BLaER1 treated with 17β-estradiol and CSF1 and Interleukin-3, amounts not matched to agents 10 nM and 100 nM (cell line): Measurements from ENCODE around the gene SOHLH1.
"Not testable (repeated sequence)": the region's sequence is repeated elsewhere in the genome, so short reads cannot be mapped to it uniquely, and the experiment has no call there.

Experiments
- H3K27ac ChIP-seq, 11 experiments: shearing (Covaris generic); formaldehyde crosslinking; 2 replicates each; pipeline ENCODE4 v1.8.1; 2022
- H3K27me3 ChIP-seq, 11 experiments: shearing (Covaris generic); formaldehyde crosslinking; 2 replicates each; pipeline ENCODE4 v1.8.1; 2022
- H3K36me3 ChIP-seq, 11 experiments: shearing (Covaris generic); formaldehyde crosslinking; 2 replicates each; pipeline ENCODE4 v1.8.1; 2022
- H3K4me1 ChIP-seq, 10 experiments: shearing (Covaris generic); formaldehyde crosslinking; 2 replicates each; pipeline ENCODE4 v1.8.1; 2022
- H3K4me2 ChIP-seq, 11 experiments: shearing (Covaris generic); formaldehyde crosslinking; 2 replicates each; pipeline ENCODE4 v1.8.1; 2022
- H3K4me3 ChIP-seq, 10 experiments: shearing (Covaris generic); formaldehyde crosslinking; 2 replicates each; pipeline ENCODE4 v1.8.1; 2022
- H3K9ac ChIP-seq, 11 experiments: shearing (Covaris generic); formaldehyde crosslinking; 2 replicates each; pipeline ENCODE4 v1.8.1; 2022
- H3K9me3 ChIP-seq, 11 experiments: shearing (Covaris generic); formaldehyde crosslinking; replicated peaks in 1 of 11; 2 replicates each; pipeline ENCODE4 v1.8.1; 2022
- H4K20me1 ChIP-seq, 11 experiments: shearing (Covaris generic); formaldehyde crosslinking; 2 replicates each; pipeline ENCODE4 v1.8.1; 2022
- Cebpa-rat ChIP-seq, 11 experiments: shearing (Covaris generic); IDR thresholded peaks; 2 replicates each; pipeline ENCODE4 v1.8.1; 2022

The SOHLH1 gene

DNA sequence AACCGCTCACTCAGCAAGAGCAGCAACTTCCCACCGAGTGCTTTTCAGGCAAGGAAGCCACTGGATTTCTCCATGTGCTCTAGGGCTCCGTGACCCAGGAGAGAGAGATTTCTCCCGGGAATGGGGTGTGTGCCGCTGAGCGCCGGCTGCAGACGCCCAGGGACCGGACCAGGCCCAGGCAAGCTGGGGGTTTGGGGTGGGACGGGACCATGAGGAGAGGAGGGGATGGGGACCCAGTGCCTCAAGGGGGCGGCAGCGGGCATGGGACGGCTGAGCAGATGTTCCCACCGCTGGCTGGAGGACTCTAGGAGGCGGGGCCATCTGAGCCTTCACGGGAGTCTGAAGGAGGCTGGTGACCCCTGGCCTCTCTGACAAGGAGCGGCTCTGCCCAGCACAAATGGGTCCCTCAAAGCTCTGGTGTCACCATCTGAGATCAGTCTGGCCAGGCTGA is 27.7 kb downstream of the SOHLH1 start:
- Histone ChIP-seq H3K27me3 (no peaks in the 10 kb centered on the region), H4K20me1 (no peaks in the 10 kb centered on the region)

DNA sequence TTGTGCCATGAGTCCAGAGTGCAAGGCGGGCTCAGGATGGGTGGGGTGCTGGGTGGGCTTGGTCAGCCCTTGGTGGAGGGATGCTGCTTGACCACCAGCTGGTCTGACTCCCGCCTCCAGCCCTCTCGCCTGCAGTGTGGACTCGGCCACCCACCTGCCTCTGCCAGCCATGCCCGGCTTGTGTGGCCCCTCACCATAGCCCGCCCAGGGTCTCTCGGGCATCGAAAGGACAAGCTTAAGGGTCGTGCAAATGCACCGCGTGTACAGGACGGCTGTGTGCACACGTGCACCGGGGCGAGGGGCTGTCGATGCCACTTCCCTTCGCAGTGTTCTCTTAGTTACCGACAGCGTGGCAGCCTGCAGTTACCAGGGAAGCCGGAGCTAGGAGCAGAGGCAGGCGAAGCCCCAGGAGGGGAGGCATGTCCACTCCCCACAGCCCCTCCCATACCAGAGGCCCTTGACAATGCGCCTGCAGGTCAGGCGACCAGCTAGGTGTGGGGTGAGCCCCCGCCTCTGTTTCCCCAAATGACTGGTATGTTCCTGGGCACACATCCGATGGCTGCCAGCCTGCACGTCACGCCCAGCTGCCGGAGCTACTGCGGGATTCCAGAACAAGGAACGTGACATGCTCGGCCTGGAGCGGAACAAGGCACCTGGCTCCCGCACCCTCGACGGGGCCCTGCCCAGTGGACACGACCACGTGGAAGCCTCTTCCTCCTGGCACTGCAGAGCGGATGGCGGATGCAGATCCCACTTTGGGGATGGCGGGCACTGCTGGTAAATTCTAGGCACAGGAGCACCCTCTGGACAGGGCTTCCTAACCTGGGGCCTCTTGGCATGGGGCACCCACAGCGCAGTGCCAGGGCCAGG is 28.3 kb downstream of the SOHLH1 start:
- Histone ChIP-seq H3K9ac (no peak overlapping the region), H3K36me3 (no peaks in the 10 kb centered on the region), H3K4me1 (peaks cover 0 to 5% (median 4%) of the 10 kb centered on the region in 10 experiments; a peak in 12 of 20 replicates), H3K4me3 (no peak overlapping the region), H3K9me3 (peaks cover 6 to 16% (median 14%) of the 10 kb centered on the region in 11 experiments; a peak in 14 of 22 replicates), H3K4me2 (no peak overlapping the region), H3K27ac (no peak overlapping the region), H3K27me3 (no peaks in the 10 kb centered on the region), H4K20me1 (no peaks in the 10 kb centered on the region)
- TF ChIP-seq Cebpa-rat (IDR thresholded peaks at IDR 0.05), result no peak

More for the DNA sequence above, 27.7 kb downstream of the SOHLH1 start:
- peaks cover 6 to 16% (median 14%) of the 10 kb centered on the region in 11 experiments; a peak in 14 of 22 replicates for H3K9me3 ChIP-seq
- no peak overlapping the region for H3K9ac ChIP-seq
- TF ChIP-seq Cebpa-rat (IDR thresholded peaks at IDR 0.05), result no peak
- no peaks in the 10 kb centered on the region for H3K36me3 ChIP-seq
- no peak overlapping the region for H3K4me2 ChIP-seq
- no peak overlapping the region for H3K4me3 ChIP-seq
- H3K27ac ChIP-seq, result no peak overlapping the region
- H3K4me1 ChIP-seq, result no peaks in the 10 kb centered on the region

DNA sequence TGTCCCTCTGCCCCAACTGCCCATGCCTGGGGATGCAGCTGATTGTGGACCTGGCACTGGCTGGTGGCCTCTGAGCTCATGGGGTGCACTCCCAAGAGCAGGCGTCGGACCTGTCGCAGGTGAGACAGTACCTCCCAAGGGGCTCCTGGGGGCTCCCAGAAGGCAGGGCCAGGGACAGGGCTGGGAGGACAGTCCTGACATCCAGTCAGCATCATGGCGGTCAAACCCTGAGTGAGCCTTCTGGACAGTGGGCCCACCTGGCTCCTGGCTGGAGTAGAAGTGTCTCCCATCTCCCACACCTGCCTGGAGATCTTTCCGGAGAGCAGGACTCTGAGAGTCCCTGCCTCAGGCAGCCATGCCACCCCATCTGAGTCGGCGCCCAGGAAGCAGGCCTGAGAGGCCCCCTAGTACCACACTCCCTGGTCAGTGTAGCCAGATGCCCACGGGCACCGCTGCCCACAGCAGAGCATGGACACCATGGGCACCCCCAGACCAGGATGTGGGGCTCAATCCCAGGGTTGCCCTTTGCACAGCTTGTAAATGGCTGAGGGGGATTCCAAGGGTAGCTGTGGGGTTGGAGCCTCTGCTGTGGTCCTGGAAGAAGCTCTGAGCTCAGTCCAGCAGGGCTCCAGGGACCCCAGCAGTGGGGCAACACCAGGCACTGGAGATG is 29.5 kb downstream of the SOHLH1 start:
- Histone ChIP-seq H4K20me1 (no peaks in the 10 kb centered on the region), H3K4me3 (no peak overlapping the region), H3K9me3 (peaks cover 6 to 16% (median 14%) of the 10 kb centered on the region in 11 experiments; a peak in 14 of 22 replicates), H3K4me2 (no peak overlapping the region), H3K9ac (no peak overlapping the region), H3K27me3 (no peaks in the 10 kb centered on the region; a peak in 1 of 22 replicates), H3K4me1 (peaks cover 0 to 9% (median 8%) of the 10 kb centered on the region in 10 experiments; a peak in 12 of 20 replicates), H3K36me3 (no peaks in the 10 kb centered on the region), H3K27ac (no peak overlapping the region)
- no peak for TF ChIP-seq Cebpa-rat (IDR thresholded peaks at IDR 0.05)

DNA sequence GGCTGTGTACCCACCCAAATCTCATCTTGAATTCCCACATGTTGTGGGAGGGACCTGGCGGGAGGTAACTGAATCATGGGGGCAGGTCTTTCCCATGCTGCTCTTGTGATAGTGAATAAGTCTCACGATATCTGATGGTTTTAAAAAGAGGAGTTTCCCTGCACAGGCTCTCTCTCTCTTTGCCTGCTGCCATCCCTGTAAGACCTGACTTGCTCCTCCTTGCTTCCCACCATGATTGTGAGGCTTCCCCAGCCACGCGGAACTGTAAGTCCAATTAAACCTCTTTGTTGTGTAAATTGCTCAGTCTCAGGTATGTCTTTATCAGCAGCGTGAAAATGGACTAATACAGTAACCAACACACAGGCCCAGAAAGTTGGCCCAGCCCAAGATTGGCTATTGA is 30.3 kb downstream of the SOHLH1 start:
- not testable (repeated sequence) for H4K20me1 ChIP-seq, H3K36me3 ChIP-seq, H3K4me2 ChIP-seq, H3K4me1 ChIP-seq, H3K27me3 ChIP-seq, H3K4me3 ChIP-seq, H3K9ac ChIP-seq, H3K27ac ChIP-seq
- peaks cover 6 to 16% (median 14%) of the 10 kb centered on the region in 11 experiments; a peak in 14 of 22 replicates for H3K9me3 ChIP-seq

DNA sequence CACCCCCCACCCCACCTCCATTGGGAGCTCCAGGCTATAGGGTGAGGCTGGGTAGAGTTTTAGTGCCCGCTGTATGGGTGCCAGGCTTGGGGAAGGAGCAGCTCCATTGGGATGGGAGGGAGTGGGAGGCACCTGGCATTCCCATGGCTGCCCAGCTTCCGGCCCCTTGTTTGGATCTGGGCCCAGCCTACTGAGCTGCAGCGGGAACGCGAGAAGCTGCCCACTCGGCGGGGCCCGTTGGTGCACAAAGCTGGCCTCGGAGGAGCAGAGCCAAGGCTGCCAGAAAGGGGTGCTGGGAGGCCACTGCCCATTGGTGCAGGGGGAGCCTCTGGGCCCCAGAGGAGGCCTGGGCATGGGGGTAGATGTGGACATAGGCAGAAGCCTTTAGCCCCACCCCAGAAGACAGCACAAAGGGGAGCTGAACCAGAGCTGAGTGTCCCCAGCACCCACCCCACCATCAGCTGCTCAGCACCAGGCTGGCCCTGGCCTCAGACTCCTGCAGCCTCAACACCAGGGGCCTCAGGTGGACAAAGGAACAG is 31.7 kb downstream of the SOHLH1 start:
- Histone ChIP-seq H4K20me1 (no peaks in the 10 kb centered on the region), H3K4me3 (no peak overlapping the region), H3K27me3 (no peaks in the 10 kb centered on the region; a peak in 1 of 22 replicates), H3K9me3 (peaks cover 6 to 16% (median 14%) of the 10 kb centered on the region in 11 experiments; a peak in 14 of 22 replicates), H3K4me1 (peaks cover 0 to 9% (median 8%) of the 10 kb centered on the region in 10 experiments; a peak in 12 of 20 replicates), H3K4me2 (no peak overlapping the region), H3K27ac (no peak overlapping the region), H3K9ac (no peak overlapping the region), H3K36me3 (no peaks in the 10 kb centered on the region)
- TF ChIP-seq Cebpa-rat (IDR thresholded peaks at IDR 0.05), result no peak

DNA sequence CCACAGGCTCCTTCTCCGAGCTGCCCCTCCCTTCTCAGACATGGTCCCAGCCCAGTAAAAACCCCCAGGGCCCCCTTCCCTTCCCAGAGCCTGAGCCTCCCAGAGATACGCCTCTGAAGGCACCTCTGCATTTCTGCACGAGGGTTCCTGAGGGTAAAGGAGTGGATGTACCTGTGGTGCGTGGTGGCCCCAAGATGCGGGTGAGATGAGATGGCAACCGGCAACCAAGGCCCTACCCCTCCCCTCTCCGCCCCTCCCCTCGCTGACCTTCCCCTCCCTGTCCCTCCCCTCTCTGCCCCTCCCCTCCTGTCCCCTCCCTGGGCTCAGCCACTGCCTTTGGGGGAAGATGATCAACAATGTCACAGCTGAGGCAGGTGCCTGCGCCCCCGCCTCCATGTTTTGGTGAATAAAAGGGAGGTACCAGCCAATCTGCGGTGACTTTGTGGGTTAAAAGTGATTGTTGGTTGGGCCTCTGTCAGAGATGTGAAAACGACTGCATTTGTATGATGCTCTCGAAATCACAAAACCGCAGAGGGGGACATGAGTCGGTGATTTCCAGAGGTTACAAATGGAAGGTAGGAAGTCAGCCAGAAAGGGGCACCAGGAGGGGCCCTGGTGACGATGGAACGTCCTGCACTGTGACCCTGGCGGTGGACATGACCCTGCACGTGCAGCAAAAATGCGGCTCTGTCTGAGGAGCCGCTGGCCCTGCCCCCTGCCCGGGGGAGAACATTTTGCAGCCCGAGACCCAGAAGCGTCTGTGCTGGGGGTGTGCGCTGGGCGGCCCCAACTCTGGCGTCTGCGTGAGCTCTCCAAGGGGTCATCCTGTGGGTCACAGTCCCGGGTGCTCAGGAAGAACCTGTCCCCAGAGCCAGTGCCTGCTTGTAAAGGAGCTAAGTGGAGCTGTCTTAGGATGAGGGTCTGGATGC is 32.5 kb downstream of the SOHLH1 start:
- TF ChIP-seq Cebpa-rat (IDR thresholded peaks at IDR 0.05), result no peak
- H3K4me3 ChIP-seq, result no peak overlapping the region

DNA sequence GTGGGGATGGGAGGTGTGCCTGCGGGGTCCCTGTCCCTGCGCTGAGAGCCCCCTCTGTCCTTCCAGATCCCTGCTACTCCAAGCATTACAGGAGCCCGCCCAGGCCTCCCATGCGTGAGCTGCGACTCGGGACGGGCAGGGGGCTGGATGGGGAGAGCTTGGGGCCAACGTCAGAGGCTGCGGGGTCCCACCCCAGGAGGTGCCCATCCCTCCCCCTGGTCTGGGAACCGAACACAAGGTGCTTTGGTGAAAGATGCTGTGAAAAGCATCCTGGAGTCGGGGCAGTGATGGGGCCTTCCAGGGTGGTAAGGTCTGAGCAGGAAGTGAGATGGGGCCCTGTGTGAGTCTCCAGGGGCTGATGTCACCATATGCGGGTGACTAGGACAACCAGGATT is 33.5 kb downstream of the SOHLH1 start:
- no peak for TF ChIP-seq Cebpa-rat (IDR thresholded peaks at IDR 0.05)
- H3K27me3 ChIP-seq, result no peaks in the 10 kb centered on the region; a peak in 1 of 22 replicates
- no peak overlapping the region for H3K4me3 ChIP-seq
- peaks cover 0 to 9% (median 8%) of the 10 kb centered on the region in 10 experiments; a peak in 12 of 20 replicates for H3K4me1 ChIP-seq
- H3K4me2 ChIP-seq, result peak overlapping the region in 6 of 11 experiments; percentile 13 to 42 (median 23); a peak in 10 of 22 replicates
- peaks cover 6 to 16% (median 14%) of the 10 kb centered on the region in 11 experiments; a peak in 14 of 22 replicates for H3K9me3 ChIP-seq
- H3K36me3 ChIP-seq, result no peaks in the 10 kb centered on the region
- no peaks in the 10 kb centered on the region for H4K20me1 ChIP-seq
- no peak overlapping the region for H3K9ac ChIP-seq
- no peak overlapping the region for H3K27ac ChIP-seq

More for the DNA sequence above, 32.5 kb downstream of the SOHLH1 start:
- H3K27ac ChIP-seq, result no peak overlapping the region
- H3K4me1 ChIP-seq, result peaks cover 0 to 9% (median 8%) of the 10 kb centered on the region in 10 experiments; a peak in 12 of 20 replicates
- H3K9ac ChIP-seq, result no peak overlapping the region
- H3K4me2 ChIP-seq, result peak overlapping the region in 2 of 11 experiments; percentile 13 to 26; a peak in 2 of 22 replicates
- H3K27me3 ChIP-seq, result no peaks in the 10 kb centered on the region; a peak in 1 of 22 replicates
- peaks cover 6 to 16% (median 14%) of the 10 kb centered on the region in 11 experiments; a peak in 14 of 22 replicates for H3K9me3 ChIP-seq
- no peaks in the 10 kb centered on the region for H3K36me3 ChIP-seq
- no peaks in the 10 kb centered on the region for H4K20me1 ChIP-seq
